NCI-H2081 treated with DMSO at 0.1 percent for 48 hours (cell line): ENCODE results near the gene HEPACAM.

Source experiments
- DNase-seq: peaks from one replicate; lab custom pipeline; 2025; lab: John Stamatoyannopoulos, UW

HEPACAM gene

DNA sequence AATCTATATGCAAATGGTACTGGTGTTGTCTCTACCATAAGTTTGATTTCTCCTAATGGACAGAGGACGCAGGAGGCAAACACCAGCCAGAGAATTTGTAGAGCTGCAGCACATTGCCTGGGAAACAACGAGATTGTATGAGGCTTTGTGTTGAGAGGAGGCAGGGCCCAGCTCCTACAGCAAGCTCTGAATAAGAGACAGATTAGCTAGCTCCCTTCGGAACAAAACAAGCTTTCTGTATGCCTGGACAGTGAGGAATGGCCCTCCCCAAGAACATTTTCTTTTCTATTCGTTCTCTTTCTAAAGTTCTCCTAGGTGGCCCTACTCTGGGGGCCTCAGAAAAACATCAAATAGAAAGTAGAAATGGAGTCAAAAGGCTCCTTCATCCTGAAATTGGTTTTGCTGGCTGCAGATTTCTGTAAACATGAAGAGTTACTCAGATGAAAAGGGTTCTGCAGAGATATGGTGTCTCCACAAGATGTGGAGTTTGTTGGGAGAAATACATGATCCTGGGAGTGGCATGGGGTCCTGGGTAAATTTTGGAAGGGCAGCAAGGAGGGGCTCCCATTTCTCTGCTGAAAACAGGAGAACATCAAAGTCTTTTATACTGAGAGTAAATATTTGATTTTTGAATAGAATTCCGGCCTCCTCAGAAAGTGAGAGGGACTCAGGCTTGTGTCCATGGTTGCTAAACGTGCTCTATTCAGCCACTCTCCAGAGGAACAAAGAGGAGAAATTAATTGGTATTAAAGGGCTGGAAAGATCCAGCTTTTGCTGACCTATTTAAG, 6.8 kb upstream of the HEPACAM start:
- no peak for DNase-seq

DNA sequence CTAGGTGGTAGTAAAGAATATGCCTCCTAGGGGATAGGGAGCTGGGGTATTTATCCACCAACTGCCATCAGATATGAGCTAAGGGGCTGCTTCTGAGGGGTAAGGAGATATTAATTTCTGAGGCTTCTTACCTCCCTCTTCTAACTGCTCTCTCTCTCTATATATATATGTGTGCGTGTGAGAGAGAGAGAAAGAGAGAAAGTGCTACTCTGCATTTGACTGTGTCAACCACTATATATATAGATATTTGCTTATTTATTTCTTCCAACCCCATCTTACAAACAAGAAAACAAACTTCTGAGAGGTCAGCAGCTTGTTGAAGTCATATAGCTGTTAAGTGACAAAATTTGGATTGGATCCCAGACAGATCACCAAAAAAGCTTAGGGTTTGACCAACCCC, 5.9 kb upstream of the HEPACAM start:
- no peak for DNase-seq

GRCh38 chr11:124938970-124939369, 3.1 kb upstream of the HEPACAM start:
- no peak for DNase-seq

- no peak for DNase-seq
Observed at GRCh38 chr11:124938206-124938765, 2.4 kb upstream of the HEPACAM start.

GRCh38 chr11:124937336-124937935, 1.6 kb upstream of the HEPACAM start:
- no peak for DNase-seq

DNA sequence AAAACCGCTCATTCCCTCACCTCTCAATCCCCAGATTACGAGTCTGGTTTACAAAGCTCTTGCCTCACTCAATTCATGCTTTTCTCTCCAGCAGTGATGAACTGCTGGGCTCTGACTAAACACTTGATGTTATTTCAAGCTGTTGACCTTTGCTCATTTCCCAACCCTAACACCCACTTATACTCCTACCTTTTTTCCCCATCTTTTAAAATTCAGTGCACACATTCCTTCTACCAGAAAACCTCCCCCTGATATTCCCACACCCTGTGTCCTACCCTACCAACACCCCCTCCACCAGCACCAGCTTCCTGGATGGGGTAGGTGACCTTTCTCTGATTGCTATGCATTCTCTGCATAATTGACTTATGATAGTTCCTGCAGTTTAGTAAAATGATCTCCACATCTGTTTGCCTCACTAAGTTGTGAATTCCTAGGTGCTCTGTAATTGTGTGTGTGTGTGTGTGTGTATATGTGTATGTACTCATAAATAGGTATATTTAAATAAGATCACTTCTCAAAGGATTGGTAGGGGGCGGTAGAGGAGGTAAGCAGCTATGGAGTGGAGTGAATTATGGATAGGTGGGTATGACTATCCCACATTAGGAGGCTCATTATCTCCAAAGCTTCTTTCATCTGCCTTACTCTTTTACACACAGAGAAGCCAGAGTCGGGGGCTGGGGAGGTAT, 842 bp downstream of the HEPACAM start:
- no peak for DNase-seq

GRCh38 chr11:124930799-124931198, 5.0 kb downstream of the HEPACAM start:
- DNase-seq = no peak

DNA sequence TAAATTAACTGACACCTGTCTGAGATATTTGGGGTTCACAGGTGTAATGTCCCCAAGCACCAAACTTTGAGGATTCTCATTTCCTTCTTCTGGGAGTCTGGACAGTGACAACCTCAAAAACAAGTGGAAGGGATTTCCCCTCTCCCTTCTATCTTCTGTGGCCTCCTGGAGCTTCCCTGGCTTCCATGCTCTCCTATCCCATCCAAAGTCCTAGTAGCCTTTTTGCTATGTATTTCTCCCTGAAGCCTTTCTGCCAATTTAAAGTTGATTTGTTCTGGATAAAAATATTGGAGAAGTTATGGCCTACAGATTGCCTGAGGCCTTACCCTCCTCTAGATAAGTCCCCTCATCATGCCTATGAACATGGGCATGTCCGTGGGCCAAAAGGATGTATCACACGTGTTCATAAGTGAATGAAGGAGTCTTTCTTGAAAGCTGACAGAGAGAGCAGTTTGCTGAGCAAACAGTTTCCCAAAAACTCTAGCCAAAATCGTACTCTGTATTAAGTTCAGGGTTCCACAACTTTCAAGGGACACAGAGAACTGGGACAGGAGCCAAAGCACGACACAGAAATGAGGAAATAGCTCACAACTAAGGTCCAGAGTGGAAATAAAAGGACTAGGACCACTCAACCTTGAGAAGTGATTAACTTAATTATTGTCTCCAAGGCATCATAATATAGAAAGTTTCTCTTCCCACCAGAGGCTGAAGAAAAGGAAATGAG, 6.7 kb downstream of the HEPACAM start:
- no peak for DNase-seq

DNA sequence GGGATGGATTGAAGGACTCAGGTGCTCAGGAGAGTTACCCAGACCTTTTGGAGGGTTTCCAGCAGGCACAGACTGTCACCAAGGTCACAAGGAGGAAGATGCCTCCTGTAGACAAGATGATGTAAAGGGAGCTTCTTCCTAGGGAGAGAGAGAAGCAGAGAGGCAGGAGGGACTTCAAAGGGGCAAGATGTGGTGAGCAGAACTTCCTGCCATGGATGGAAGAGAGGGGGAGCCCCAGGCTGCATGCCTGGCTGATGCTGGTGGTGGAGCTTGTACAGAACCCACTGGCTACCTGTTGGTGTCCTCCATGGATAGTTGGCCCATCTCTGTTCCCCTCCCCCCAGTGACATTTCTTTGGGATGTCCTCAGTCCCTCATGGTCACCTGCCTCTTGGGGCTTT, 12.6 kb downstream of the HEPACAM start:
- DNase-seq = no peak

- no peak for DNase-seq
Observed at GRCh38 chr11:124922831-124923230, 13.0 kb downstream of the HEPACAM start.

DNA sequence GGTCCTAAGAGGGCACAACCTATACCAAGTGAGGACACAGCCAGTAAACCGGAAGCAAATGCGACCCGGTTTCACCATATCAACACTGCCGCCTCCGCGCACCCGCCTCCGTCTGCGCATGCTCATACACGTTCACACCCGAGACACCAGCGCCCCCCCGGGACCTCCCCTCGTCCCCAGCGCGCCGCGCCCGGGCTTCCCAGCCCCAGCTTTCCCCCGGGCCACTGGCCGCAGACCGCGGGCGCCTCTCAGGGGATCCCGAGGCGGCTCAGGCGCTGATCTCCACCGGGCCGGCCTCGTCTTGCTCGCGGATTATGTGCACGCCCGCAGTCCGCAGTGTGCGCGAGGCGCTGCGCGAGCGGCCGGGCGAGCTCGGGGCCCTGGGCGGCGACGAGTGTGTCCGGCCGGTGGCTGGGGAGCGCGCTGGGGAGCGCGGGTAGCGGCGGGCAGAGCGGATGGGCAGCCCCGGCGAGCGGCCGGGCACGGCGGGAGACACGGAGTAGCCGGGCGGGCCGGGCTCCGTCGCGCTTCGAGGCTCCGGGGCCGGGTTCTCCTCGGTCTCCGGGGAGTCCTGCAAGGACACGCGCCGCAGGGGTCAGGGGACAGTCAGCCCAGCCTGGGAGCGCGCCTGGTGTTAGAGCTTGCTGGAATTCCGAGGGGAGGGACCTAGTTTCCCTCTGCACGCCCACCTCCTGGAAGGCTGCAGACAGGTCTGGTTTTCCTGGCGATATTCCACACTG, 14.8 kb downstream of the HEPACAM start:
- no peak for DNase-seq

- DNase-seq = no peak
Observed at GRCh38 chr11:124920356-124920755, 15.5 kb downstream of the HEPACAM start.

- no peak for DNase-seq
Observed at GRCh38 chr11:124919898-124920297, 15.9 kb downstream of the HEPACAM start.

- DNase-seq = no peak
Observed at GRCh38 chr11:124918950-124919349, 16.9 kb downstream of the HEPACAM start, which contains the start of gene HEPN1. Gene HEPN1, plus strand, starts transcription at chr11:124919250.

- DNase-seq = no peak
Observed at GRCh38 chr11:124917115-124917637, 18.7 kb downstream of the HEPACAM start.

GRCh38 chr11:124916370-124916710, 19.5 kb downstream of the HEPACAM start:
- DNase-seq = no peak

DNA sequence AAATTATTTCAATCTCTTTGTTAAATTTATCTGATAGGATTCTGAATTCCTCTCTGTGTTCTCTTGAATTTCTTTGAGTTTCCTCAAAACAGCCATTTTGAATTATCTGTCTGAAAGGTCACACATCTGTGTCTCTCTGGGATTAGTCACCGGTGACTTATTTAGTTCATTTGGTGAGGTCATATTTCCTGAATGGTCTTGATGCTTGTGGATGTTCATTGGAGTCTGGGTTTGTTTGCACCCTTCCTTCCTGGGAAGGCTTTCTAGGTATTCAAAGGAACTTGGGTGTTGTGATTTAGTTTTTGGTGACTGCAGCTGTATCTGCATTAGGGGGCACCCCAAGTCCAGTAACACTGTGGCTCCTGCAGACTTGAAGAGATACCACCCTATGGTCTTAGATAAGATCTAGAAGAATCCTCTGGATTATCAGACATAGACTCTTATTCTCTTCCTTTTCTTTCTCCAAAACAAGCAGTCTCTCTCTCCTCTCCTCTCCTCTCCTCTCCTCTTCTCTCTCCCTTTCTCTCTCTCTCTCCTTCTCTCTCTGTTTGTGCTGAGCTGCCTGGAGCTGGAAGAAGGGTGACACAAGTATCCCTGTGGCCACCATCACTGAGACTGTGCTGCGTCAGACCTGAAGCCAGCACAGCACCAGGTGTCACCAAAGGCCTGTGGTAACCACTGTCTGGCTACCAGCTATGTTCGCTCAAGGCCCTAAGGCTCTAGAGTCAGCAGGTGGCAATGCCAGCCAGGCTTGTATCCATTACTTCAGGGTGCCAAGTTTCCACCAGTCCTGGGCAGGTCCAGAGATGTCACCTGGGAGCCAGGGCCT, 20.1 kb downstream of the HEPACAM start:
- no peak for DNase-seq

GRCh38 chr11:124902616-124903015, 33.2 kb downstream of the HEPACAM start:
- no peak for DNase-seq

GRCh38 chr11:124900464-124900863, 35.4 kb downstream of the HEPACAM start:
- no peak for DNase-seq

DNA sequence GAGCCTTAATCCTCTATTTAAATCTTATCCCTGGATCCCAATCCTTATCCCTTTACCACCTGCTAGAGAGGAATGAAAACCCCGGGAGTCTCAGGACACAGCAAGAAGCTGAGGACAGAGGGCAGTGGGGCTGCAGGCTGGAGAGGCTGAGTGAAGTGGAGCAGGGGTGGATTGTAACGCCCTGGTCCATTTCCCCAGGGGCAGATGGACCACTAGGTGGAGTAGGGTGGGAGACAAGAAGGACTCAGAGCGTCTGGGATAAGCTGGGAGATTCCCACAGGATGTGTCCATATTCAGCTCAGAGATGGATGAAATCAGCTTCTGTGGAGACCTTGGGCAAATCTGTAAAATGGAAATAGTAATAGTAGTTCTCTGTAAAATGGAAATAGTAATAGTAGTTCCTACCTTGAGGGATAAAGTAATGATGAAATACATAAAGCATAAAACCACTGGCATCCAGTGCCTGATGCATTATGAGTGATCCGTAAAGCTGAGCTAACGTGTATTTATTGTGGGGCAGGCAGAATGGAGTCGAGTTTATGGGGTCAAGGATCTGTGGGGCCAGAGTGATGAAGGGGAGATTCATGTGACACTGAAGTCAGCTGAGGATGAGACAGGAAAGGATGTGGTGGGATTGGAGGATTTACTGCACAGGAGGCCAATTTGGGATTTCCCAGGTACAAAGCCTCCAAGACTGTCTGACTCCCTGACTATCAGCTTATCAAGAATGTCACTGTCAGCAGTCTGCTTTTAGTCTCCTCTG, 36.3 kb downstream of the HEPACAM start:
- DNase-seq = no peak
